ENCODE results near the gene MAPKAPK5.

DNA sequence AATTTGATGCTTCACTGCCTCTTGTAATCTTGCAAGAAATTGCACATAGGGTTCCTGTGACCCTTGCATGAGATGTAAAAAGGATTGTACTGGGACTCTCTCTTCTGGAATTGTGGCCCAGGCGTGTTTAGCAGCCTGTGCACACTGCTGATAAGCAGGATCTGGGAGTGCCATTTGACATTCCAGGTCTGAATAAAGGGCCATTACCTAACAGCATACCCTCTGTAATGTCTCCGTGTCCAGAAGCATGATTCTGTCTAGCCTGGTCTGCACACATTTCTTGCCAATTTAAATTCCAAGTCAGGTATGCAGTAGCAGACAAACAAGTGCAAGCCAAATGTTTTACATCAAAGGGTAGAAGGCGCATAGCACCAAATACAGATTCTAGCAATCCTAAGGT lies 18.1 kb upstream of the MAPKAPK5 start:
- TF ChIP-seq, protein P1, sequence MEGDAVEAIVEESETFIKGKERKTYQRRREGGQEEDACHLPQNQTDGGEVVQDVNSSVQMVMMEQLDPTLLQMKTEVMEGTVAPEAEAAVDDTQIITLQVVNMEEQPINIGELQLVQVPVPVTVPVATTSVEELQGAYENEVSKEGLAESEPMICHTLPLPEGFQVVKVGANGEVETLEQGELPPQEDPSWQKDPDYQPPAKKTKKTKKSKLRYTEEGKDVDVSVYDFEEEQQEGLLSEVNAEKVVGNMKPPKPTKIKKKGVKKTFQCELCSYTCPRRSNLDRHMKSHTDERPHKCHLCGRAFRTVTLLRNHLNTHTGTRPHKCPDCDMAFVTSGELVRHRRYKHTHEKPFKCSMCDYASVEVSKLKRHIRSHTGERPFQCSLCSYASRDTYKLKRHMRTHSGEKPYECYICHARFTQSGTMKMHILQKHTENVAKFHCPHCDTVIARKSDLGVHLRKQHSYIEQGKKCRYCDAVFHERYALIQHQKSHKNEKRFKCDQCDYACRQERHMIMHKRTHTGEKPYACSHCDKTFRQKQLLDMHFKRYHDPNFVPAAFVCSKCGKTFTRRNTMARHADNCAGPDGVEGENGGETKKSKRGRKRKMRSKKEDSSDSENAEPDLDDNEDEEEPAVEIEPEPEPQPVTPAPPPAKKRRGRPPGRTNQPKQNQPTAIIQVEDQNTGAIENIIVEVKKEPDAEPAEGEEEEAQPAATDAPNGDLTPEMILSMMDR (IDR thresholded peaks at IDR 0.05): no peak
- no peak for TF ChIP-seq POLR2A (IDR thresholded peaks at IDR 0.05)

Measured in body of pancreas (tissue), 4 donors.